ENCODE measurements around the gene ATP1B3. TPM values are rescaled to one million over a fixed set of nuclear protein-coding genes. Genes with fewer than 3 reads are reported as not detected.

Gene ATP1B3
- total RNA-seq, 1 donor from 2014 or later: 108 TPM

Other genes with a start within 250 kb of the ATP1B3 start
- gene RNF7, start 138.3 kb upstream of the ATP1B3 start, total RNA-seq: 32.1 TPM
- not detected for gene GRK7, start 113.2 kb upstream of the ATP1B3 start, total RNA-seq

All from ascending aorta (tissue), 1 donor.